Astrocyte of the hippocampus (primary cell): ENCODE results near the gene SH2D4B.
A peak's percentile ranks its signal among the peaks of the same experiment; 100 is the strongest.

Experiments
- DNase-seq: peaks from one replicate; pipeline ENCODE4 v3.0.0; 2011; ENCODE audit warnings: low read depth, low spot score

Gene SH2D4B

DNA sequence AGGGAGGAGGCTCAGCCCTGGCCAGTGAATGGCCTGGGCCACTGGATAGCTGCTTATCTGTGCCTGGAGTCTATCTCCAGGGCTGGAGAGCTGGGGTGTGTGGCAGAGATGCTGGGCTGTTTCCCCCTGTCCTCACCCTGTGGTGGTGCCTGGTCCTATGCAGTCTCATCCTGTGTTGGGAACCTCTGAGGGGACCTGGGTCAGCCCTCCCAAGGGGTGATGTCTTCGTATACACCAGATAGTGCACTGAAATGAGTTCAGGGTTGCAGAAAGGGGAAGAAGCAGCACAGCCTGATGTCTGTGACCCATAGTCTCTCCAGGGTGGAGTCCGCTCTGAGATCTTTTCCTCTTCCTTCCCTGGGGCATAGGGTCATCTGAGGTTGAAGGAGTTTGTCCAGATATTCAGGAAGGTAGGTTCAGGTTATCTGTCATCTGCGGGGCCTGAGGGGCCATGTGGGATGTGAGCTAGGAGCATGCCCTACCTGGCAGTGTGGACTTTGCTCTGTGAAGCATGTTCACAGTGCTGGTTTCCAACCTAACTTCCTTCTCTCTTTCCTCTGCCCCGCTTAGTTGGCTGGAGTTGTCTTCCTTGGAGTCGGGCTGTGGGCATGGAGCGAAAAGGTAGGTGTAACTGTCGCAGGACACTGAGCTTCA lies 33.4 kb upstream of the SH2D4B start:
- DNase-seq, result no peak

DNA sequence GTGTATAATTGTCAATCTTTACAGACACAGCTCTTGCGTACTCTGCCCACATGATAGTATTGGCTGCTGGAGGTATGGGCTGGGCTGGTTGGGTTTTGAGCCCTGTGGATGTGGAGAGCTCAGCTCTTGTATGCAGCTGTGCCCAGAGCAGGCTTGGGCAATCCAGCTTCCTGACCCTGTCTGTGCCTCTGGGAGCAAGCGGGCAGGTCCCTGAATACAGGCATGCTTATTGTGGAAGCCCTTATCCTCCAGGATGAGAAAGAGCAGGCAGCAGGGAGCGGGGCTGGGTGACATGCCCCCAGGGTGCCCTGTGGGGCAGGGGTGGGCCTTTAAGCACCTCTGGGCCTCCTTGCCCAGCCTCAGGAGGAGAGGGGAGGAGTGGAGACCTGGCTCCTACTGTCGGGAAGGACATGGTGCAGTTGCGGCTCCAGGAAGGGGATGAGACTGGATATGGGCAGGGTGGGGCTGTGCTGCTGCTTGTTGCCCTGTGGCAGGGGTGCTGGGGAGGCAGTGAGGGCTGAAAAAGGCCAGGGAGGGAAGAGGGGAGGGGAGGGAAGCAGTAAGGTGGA lies 32.7 kb upstream of the SH2D4B start:
- no peak for DNase-seq

DNA sequence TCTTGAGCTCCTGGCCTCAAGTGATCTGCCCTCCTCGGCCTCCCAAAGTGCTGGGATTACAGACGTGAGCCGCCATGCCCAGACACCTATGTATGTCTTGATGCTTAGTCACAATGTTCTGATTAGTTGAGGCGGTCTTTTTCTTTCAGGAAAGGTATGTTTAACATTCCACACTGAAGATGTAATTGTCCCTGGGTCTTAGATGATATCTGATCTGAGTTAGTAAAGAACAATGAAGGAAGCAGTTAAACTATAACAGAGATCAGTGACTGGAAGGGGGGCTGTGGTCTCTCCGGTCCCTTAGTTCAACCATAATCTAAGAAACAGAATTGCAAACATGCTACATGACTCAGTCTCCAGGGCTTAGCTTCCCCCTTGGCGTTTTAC lies 31.5 kb upstream of the SH2D4B start:
- DNase-seq, result peak; percentile 73

DNA sequence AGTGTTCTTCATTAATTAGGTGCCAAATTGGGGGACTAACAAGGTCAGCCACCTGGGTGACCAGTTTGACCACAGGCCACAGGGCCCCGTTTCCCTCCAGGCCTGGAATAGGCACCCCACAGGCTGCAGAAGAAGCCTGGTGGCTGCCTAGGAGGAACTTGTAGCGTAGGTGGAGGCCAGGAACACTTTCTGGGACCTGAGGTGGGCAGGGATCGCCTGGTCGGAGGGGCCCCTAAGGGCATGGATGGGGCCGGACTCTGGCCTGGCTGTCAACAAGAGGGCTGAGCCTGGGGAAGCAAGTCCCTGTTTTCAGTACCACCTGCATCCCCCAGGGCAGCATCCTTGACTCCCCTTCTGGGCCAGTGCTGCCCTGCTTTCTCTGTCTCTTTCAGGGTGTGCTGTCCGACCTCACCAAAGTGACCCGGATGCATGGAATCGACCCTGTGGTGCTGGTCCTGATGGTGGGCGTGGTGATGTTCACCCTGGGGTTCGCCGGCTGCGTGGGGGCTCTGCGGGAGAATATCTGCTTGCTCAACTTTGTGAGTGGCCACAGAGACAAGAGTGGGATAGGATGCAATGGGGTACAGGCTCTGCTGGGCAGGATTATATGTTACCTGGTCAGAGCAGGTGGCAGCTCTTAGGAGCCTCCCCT lies 30.7 kb upstream of the SH2D4B start:
- no peak for DNase-seq

DNA sequence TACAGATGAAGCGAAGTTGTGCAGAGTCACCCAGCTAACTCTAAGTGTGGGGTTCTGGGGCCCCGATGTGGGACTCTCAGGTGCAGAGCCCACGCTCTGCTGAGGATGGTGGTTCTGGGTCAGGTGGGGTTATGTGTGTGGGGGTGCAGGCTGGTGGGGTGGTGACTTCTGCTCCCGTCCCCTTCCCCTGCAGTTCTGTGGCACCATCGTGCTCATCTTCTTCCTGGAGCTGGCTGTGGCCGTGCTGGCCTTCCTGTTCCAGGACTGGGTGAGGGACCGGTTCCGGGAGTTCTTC lies 28.6 kb upstream of the SH2D4B start:
- no peak for DNase-seq

DNA sequence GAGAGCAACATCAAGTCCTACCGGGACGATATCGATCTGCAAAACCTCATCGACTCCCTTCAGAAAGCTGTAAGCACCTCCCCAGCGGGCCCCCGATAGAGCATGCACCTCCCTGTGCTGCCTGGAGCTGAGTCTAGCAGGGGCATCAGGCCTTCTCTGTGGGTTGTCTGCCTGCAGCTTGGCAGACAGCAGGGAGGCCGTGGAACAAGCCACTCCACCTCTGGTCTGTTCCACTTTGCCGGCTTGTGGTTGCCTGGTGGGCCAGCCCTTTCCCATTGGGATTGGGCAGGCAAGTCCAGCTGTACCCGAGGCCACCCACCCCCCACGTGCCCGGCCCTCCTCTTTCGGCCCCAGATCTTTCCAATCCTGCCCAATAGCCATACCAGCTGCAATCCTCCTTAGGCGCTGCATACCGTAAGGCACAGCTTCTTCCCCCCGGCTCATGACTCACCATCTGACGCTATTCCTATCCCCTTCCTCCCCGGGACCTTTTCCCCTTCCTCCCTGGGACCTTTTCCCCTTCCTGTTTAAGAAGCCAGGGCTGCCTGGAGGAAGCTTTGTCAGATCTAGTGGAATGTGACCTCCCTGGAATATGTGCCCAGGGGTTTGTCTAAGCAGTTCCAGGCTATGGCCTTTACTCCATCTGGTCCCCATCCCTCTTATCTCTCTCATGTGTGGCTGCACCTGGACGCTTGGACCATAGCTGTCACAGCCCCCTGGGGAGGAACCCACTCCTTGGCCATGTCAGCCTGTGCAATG lies 28.1 kb upstream of the SH2D4B start:
- peak; percentile 54 for DNase-seq

DNA sequence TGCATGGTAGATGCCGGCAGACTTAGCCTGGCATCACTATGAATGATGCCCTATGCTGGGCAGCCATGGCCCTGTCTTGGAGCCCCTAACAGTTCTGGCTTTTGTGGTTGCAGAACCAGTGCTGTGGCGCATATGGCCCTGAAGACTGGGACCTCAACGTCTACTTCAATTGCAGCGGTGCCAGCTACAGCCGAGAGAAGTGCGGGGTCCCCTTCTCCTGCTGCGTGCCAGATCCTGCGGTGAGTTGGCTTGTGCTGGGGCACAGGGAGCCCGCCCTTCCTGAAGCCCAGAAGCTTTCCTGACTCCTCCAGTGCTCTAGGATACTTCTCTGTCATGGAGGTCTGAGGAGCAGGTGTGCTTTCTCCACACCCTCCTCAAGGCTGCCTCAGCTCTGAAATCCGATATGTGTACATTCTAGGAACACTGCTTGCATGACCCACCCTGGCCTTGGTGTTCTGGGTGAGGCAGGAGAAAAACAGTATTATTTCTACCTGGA lies 25.6 kb upstream of the SH2D4B start:
- no peak for DNase-seq

DNA sequence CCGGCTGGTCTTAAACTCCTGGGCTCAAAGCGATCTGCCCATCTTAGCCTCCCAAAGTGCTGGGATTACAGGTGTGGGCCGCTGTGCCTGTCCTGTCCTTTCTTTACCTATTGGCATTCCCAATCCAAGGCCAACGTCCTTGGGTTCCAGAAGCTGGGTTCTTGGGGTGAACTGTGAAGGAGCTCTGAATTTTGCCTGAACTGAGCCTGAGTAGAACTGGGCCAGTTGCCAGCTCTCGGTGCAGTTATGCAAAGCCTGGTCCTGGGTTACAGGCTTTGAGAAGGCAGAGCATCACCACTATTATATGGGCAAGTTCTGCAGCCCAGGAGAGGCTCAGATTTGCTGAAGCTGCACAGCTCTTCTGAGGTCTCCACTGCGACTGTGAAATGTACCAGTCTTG lies 24.6 kb upstream of the SH2D4B start:
- no peak for DNase-seq

DNA sequence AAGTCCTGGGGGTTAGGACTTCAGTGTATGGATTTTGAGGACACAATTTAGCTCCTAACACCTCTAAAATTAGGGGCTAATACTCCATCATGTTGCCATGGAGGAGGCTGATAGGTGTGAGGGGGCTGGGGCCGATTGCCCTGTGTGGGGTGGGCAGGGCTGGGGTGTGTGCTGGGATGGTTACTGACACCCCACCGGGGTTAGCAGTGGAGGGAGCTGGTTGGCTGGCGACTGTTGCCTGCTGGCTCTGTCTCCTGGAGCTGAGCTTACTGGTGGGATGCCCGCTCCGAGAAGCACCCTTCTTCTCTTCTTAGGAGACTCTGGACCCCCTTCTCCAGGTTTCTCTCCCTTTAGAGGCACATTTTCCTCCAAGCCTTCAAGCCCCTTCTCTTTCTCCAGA lies 22.2 kb upstream of the SH2D4B start:
- DNase-seq, result no peak

DNA sequence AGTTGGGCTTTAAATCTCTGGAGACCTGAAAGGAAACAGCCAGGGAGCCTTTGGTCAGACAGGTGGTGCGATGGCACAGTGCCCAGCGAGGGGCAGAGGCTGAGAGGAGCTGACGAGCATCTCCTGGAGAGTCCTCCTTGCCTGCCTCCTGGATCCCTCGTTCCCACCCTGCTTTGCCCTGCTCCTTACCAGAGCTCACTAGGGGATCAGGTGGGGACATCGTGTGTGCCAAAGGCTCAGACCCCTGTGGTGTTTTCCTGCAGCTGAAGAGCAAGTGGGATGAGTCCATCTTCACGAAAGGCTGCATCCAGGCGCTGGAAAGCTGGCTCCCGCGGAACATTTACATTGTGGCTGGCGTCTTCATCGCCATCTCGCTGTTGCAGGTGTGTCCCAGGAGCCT lies 21.8 kb upstream of the SH2D4B start:
- no peak for DNase-seq

DNA sequence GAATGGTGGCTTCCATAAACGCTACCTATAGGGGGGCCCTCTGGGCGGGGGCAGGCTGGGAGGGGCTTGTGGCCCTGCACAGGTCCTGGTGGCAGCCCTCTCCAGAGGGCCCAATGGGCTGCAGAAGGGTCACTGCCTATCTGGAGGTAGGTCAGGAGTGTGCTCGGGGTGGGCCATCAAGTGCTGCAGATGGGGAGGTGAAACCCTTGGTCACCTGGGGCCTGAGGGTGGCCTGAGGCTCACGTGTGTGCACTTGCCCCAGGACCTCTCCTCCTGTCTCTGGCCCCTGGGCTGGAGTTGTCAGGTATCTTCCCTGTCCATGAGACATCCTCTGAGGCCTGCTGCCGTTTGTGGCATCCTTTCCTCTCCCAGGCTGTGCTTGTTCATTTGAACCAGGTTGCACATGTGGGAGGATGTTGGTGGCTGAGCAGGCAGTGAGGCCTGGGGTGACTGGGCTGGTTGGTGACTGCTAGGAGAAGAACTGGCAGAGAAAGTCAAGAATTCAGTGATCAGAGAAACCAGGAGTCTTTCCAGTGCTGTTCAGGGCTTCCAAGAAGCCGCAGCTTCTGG lies 21.1 kb upstream of the SH2D4B start:
- DNase-seq, result no peak

DNA sequence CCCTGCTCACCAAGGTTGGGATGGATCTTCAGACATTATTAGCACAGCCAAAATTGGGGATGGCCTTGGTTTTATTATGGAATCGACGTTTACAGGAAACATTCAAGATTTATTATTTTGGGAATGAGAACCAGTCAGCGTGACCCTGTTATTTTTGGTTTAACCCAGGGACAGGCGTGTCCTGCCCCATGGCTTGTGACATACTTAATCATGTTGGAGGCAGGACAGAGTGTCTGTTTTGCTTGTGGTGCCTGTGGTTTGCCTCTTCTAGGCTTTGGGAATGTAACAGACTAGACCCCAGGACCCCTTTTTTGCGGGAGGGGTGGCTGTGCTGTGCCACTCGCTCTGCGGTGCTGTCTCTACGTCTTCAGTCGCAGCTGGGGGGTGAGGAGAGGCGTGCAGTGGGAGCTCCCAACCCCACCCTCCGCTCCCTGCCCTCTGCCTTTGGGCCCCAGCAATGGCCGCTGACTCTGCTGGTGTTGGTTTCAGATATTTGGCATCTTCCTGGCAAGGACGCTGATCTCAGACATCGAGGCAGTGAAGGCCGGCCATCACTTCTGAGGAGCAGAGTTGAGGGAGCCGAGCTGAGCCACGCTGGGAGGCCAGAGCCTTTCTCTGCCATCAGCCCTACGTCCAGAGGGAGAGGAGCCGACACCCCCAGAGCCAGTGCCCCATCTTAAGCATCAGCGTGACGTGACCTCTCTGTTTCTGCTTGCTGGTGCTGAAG lies 20.1 kb upstream of the SH2D4B start:
- no peak for DNase-seq

DNA sequence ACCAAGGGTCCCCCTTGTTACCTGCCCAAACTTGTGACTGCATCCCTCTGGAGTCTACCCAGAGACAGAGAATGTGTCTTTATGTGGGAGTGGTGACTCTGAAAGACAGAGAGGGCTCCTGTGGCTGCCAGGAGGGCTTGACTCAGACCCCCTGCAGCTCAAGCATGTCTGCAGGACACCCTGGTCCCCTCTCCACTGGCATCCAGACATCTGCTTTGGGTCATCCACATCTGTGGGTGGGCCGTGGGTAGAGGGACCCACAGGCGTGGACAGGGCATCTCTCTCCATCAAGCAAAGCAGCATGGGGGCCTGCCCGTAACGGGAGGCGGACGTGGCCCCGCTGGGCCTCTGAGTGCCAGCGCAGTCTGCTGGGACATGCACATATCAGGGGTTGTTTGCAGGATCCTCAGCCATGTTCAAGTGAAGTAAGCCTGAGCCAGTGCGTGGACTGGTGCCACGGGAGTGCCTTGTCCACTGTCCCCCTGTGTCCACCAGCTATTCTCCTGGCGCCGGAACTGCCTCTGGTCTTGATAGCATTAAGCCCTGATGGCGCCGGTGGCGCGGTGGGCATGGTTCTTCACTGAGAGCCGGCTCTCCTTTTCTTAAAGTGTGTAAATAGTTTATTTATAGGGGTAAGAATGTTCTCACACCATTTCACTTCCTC lies 19.4 kb upstream of the SH2D4B start:
- no peak for DNase-seq

DNA sequence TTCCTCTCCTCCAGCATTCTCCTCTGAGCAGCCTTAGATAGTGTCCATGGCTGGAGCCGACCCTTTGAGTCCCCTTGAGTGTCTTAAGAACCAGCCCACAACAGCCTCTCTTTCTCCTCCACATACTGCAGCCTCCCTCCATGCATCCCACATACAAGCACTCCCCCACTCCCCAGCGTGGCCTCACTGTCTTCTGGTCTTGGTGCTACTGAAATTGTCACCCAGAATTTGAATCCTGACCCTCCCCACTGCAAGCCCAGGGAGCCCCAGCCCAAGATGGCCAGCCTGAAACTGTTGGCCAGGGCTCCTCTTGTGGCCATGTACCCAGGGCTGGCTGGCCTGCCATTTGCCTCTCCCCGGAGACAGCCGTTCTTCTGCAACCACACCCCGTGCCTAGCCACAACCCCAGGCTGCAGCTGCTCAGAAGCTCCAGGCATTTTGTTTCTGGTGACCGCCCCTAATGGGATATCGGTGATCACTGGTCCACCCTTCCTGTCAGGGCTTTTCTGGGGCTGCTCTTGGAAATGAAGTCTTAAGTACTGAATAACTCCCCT lies 18.8 kb upstream of the SH2D4B start:
- DNase-seq, result no peak

DNA sequence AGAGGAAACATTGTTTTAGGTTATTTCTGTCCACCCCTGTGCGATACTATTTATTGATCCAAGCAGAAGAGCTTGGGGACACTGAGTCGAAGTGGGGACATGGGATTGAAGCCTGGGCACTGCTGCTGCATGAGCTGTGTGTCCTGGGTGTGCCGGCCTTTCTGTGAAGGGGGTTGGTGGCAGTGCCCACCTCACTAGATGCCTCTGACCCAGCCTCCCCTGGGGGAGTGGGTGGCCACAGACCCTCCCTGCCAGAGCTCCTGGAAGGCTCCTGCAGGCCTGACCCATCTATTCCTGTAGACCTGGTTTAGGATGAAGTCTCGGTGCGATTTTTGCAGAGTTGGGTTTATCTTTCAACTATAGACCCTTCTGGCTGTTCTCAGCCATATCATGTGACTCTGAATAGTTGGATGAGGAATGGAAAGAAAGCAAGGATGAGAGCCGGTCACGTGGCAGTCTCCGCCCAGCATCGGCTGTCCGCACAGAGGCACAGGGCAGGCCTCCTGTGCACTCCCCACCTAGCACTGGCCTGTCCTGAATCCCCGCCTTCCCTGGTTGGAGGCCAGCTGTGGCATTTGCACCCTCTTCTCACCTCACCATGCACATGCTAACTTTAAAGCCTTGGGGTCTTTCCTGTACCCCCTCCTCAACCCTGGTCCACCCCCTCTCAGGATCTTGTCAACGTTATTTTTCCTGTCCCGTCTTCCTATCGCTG lies 17.6 kb upstream of the SH2D4B start:
- no peak for DNase-seq

DNA sequence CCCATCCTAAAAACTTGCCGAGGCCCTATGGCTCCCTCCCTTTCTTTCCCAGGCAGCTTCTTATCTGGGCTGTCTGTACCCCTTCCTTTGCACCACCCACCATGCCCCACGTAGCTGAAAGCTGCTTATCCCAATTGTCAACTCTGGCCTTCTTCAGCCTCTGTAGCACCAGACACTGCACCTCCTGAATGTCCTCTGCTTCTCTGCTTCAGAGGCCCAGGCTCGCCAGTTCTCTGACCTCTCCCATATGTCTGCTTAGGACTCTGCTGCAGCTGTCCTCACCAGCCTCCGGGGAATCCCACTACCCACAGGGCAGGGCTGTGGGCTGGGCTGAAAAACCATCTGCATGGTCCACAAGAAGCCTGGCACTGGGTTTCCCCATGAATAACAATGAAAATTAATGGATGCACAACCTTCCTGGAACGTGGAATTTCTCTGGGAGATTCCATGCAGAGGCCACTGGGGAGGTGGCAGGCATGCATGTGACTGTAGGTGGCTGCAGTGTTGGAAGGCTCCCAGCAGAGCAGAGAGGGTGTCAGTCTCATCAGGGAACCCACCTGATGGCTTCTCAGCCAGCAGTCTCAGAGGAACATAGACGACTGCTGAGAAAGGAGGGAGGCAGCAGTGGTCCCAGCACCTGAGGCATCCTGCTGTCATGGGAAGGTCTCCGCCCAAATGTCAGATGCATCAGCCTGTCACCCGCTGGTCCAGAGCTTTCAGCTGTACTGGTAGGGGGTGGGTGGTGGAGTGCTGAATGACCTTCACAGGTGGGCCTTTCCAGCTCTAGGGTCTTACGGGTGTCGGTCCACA lies 16.8 kb upstream of the SH2D4B start:
- DNase-seq, result no peak

DNA sequence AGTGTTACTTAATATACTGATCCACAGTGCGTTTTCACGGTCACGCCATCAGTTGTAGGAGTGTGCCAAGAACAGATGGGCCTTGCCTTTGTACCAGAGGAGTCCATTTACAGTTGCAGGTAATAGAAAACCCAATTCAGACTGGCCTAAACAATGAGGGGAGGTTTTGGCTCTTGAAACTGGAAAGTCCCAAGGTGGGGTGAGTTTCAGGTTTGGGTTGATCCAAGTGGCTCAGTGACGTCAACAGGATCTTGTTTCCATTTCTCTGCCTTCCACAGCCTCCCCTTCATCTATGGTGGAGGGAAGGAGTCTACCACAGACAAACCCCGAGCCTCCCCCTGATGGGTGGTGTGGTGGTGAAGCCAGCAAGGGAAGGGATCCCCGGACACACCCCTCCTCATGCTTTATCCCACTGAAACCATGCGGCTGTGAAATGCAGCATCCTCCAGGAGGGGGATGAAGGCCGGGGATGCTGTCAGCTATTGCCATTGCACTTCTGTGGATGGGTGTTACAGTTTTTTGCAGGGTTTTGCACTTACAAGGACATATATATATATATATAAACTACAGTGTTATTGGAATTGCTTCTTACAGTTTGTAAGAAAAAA lies 14.8 kb upstream of the SH2D4B start:
- no peak for DNase-seq

DNA sequence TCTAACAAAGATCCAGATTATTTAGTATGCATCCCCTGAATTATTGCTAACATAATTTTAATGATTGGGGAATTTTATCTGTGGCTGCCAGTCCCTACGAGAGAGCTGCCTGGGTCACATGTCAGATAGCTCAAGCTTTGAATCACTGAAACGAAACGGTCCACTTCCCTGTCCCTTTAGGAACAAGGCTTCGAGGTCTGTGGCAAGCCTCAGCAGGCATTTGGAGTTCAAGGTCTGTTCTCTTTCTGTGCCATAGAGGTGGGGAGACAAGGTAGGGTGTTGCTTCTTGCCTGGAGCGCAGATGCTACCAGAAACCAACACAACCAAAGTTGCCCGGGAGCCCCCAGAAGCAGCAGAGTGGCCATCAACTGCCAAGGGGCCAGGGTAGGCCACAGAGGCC lies 13.9 kb upstream of the SH2D4B start:
- no peak for DNase-seq
